Stimulated activated CD4-positive, alpha-beta T cell treated with anti-CD3 and anti-CD28 coated beads, Interleukin-4, amount 100 ng/mL, for 24 hours (primary cell): ENCODE results near the gene OR2A7.
"Not testable (repeated sequence)": the region's sequence is repeated elsewhere in the genome, so short reads cannot be mapped to it uniquely, and the experiment has no call there.

Experiments used
- DNase-seq: peaks from one replicate; pipeline ENCODE4 v3.0.0-alpha.2; 2020

OR2A7 gene

GRCh38 chr7:144247674-144248330 lies 16.8 kb downstream of the OR2A7 start:
- not testable (repeated sequence) for DNase-seq

GRCh38 chr7:144246967-144247366 lies 17.6 kb downstream of the OR2A7 start:
- DNase-seq = not testable (repeated sequence)

DNA sequence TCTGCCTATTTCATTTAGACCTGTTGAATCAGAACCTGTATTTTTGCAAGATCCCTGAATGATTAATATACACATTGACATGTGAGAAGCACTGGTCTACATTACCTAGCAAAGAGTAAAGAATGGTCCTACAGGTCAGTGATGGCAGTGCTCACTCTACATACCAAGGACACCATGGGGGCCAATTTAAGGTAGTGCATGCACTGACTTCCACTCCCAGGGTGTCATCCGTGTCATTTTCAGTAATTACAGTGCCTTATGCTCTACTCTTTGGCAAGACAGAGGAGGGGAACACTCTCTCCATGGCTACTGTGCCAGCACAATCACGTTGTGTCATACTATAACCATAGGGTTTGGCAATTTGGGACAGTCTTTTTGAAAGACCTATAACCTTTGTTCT lies 19.2 kb downstream of the OR2A7 start:
- DNase-seq = not testable (repeated sequence)

DNA sequence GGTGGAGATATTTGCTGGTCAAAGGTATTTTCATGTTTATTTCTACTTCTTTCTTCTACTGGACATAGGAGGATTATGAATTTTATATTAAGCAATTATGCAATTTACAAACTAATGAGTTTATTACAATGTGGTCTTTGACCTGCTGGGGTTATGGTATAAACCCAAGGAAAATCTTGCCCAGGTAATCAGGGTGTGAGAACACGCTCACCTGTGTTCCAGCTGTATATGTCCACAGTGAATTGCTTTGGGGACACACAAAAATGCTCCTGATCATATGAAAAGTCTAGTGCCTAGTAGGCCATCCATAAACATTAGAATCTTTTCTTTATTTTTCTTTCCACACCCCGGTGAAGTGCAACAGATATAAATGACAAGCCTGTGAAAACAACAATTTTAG lies 25.2 kb downstream of the OR2A7 start, which contains the start of gene OR2A42:
Gene OR2A42, minus strand, starts transcription at position 241 of the 400 bp plus-strand sequence. CDS start 6,762 bp downstream, outside the sequence.
- not testable (repeated sequence) for DNase-seq

GRCh38 chr7:144238530-144239082 lies 26.0 kb downstream of the OR2A7 start:
- DNase-seq = not testable (repeated sequence)

DNA sequence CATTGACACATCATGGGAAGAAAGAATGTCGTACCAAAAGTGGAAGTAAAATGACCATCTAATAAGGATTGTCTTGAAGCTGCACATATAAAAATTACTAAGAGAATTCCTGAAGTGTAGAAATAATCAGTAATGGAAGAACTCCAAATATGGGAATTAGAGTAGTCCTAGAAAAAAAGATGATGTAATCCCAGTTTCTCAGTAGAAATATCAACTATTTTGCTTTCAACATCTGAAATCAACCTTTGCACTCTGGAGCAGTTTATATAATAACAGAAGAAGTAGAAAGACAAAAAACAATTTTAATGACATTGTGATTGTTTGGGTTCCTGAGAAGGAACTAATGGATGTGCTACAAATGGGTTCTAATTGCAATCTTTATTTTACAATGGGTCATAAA lies 31.6 kb downstream of the OR2A7 start:
- DNase-seq = not testable (repeated sequence)

DNA sequence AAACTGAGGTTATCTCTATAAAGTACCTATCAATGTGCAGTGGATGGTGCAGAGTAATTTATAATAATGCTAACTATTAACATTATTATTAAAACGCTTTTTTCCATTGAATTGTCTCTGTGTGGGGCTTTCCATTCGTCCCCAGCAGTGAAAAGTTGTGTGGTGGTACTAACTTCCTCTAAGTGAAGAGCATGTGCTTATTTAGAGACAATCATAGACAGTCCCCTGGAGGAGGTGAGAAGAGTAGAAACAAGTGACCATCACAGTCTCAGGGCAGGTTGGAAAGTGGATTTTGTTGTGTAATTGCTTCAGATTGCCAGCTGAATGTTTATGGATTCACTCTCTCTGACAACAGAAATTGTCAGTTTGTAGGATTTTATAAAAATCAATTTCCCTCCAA lies 33.6 kb downstream of the OR2A7 start:
- not testable (repeated sequence) for DNase-seq

DNA sequence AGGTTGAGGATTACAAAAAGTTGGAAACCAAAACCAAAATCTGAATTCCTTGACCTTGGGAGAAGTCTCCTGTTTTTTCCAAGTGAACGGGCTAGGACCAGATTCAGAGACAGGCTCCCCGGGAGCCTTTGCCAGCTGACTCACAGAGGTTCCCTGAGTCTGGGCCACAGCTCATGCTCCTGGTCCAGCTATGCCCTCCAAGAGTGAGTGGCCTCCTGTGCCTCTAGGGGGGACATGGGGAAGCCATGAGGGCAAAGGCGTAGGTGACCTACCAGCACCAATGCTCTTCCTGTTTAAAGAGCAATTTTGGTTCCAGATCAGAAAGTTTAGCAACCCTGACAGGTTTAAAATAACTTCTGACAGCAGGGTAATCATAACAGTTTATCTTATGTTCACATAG lies 35.8 kb downstream of the OR2A7 start:
- DNase-seq = not testable (repeated sequence)

DNA sequence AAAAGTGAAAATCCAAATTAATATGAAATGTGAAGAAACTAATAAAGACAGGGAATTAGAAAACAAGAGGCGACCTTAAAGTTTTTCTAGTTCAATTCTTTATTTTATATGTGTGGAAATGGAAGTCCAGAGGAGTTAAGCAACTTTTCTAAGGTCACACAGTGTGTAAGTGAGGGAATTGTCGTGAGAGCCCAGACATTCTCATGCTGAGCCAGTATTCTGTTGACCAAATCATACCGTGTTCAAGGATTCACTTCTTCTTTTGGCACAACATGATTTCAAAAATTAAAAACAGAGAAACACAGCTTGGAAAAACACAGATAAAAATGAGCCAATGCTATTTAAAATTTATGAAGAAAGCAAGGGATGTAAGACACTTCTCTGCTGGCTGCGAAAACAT lies 37.7 kb downstream of the OR2A7 start:
- DNase-seq = not testable (repeated sequence)

- DNase-seq = not testable (repeated sequence)
Observed at GRCh38 chr7:144223675-144224074, 40.9 kb downstream of the OR2A7 start.

- DNase-seq = not testable (repeated sequence)
Observed at GRCh38 chr7:144220531-144220930, 44.1 kb downstream of the OR2A7 start.

DNA sequence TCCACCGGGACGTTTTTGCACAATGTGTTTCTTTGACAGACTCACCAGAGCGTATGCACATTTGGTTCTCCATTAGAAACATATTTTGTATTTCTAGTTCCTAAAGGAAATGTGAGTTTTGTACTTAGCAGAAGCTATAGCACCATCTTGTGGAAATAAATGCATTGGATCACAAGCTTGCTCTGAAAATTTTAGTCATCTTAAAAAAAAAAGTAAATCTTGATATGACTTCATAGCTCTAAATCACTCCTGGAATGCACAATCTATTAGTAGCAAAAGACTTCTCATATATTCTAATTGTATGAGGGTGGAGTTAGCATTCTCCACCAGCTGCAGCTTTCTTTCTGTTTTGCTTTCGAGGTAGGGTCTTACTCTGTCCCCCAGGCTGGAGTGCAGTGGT lies 45.4 kb downstream of the OR2A7 start:
- DNase-seq = not testable (repeated sequence)

GRCh38 chr7:144218581-144218980 lies 46.0 kb downstream of the OR2A7 start:
- DNase-seq = not testable (repeated sequence)

DNA sequence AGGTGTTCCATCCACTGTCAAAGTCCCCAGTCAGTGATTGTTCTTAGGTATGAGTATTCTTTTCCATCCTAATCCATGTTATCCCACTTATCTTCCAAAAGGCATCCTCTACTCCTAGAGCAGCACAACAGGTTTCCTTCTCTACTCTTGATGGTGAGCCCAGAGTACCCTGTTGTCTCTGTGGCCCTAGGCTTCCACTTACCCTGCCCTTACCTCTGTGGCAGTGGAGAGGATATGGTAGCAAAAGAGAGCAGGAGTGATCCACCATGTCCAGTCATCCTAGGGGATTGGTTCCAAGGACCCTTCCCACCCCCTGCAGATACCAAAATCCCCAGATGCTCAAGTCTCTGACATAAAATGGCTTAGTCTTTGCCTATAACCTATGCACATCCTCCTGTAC lies 47.4 kb downstream of the OR2A7 start:
- DNase-seq = not testable (repeated sequence)
